ENCODE results near the gene MARCHF5.

DNA sequence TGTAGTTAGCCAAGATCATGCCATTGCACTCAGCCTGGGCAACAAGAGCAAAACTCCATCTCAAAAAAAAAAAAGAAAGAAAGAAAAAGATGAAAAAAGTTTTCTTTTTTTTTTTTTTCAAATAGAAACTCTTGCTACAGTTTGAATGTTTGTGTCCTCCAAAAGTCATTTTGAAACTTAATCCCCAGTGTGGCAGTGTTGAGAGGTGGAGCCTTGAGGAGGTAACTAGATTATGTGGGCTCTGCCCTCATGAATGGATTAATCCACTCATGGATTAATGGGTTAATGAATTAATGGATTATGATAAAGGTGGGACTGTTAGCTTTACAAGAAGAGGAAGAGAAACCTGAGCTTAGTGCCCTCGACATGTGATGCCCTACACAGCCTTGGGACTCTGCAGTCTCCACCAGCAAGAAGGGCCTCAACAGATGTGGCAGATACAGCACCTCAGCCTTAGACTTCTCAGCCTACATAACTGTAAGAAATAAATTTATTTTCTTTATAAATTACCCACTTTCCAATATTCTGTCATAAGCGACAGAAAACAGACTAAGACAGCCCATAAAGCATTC is 25.2 kb upstream of the MARCHF5 start:
- no peak for TF ChIP-seq EZH2 (IDR thresholded peaks at IDR 0.05; ENCODE audit: low read length, missing control alignments)
- TF ChIP-seq, protein P1, sequence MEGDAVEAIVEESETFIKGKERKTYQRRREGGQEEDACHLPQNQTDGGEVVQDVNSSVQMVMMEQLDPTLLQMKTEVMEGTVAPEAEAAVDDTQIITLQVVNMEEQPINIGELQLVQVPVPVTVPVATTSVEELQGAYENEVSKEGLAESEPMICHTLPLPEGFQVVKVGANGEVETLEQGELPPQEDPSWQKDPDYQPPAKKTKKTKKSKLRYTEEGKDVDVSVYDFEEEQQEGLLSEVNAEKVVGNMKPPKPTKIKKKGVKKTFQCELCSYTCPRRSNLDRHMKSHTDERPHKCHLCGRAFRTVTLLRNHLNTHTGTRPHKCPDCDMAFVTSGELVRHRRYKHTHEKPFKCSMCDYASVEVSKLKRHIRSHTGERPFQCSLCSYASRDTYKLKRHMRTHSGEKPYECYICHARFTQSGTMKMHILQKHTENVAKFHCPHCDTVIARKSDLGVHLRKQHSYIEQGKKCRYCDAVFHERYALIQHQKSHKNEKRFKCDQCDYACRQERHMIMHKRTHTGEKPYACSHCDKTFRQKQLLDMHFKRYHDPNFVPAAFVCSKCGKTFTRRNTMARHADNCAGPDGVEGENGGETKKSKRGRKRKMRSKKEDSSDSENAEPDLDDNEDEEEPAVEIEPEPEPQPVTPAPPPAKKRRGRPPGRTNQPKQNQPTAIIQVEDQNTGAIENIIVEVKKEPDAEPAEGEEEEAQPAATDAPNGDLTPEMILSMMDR (conservative IDR thresholded peaks at IDR 0.05 in 1 of 2, IDR thresholded peaks at IDR 0.05 in 1 of 2; ENCODE audit: low read depth in 1 of 2, low read length in 2 of 2) = no peak
